8988T (cell line): Measurements from ENCODE around the gene MMP14.
"Not testable (repeated sequence)": the region's sequence is repeated elsewhere in the genome, so short reads cannot be mapped to it uniquely, and the experiment has no call there.

Source experiments
- DNase-seq: peaks from one replicate; pipeline ENCODE4 v3.0.0; 2011

The MMP14 gene

GRCh38 chr14:22836301-22837113, at the start of gene MMP14:
TSS of gene MMP14 (plus strand) at chr14:22836585. CDS start at chr14:22836818, 233 bp downstream.
- no peak for DNase-seq

- DNase-seq = no peak
Observed at GRCh38 chr14:22786685-22787084, 49.7 kb upstream of the MMP14 start.

GRCh38 chr14:22791301-22791700, 45.1 kb upstream of the MMP14 start:
- DNase-seq = no peak

GRCh38 chr14:22792158-22792557, 44.2 kb upstream of the MMP14 start:
- no peak for DNase-seq

- DNase-seq = not testable (repeated sequence)
Observed at GRCh38 chr14:22793550-22793949, 42.8 kb upstream of the MMP14 start.

GRCh38 chr14:22793976-22794375, 42.4 kb upstream of the MMP14 start:
- DNase-seq = no peak

- no peak for DNase-seq
Observed at GRCh38 chr14:22794551-22794951, 41.8 kb upstream of the MMP14 start.

GRCh38 chr14:22796087-22796707, 40.2 kb upstream of the MMP14 start:
- DNase-seq = no peak

GRCh38 chr14:22797017-22797917, 39.1 kb upstream of the MMP14 start:
- no peak for DNase-seq

GRCh38 chr14:22798528-22798927, 37.9 kb upstream of the MMP14 start:
- no peak for DNase-seq

- DNase-seq = no peak
Observed at GRCh38 chr14:22800346-22800745, 36.0 kb upstream of the MMP14 start.

- DNase-seq = no peak
Observed at GRCh38 chr14:22801716-22802115, 34.7 kb upstream of the MMP14 start.

GRCh38 chr14:22802860-22803686, 33.3 kb upstream of the MMP14 start:
- no peak for DNase-seq

GRCh38 chr14:22803687-22803974, 32.8 kb upstream of the MMP14 start:
- no peak for DNase-seq

- DNase-seq = not testable (repeated sequence)
Observed at GRCh38 chr14:22805235-22805634, 31.1 kb upstream of the MMP14 start.

GRCh38 chr14:22807432-22808087, 28.8 kb upstream of the MMP14 start:
- DNase-seq = no peak

GRCh38 chr14:22808388-22809209, 27.8 kb upstream of the MMP14 start:
- no peak for DNase-seq

GRCh38 chr14:22811722-22812121, 24.7 kb upstream of the MMP14 start:
- no peak for DNase-seq

- no peak for DNase-seq
Observed at GRCh38 chr14:22812744-22813143, 23.6 kb upstream of the MMP14 start.

GRCh38 chr14:22813145-22813544, 23.2 kb upstream of the MMP14 start:
- no peak for DNase-seq

GRCh38 chr14:22814373-22814772, 22.0 kb upstream of the MMP14 start:
- no peak for DNase-seq
